Endothelial cell of umbilical vein (primary cell): ENCODE results near the gene CHEK2. TPM values are rescaled to one million over a fixed set of nuclear protein-coding genes. Genes with fewer than 3 reads are reported as not detected.

Experiments used
- BruUV-seq: library from RNA; stranded (reverse); fragments of 400-500 nt; replicated peaks from 2 replicates; lab custom pipeline; 2021; lab: Mats Ljungman, UMichigan
- CTCF ChIA-PET: fragments of 300-600, 350-600 bp; sonication (Branson Sonifier 250); formaldehyde crosslinking; loops from one replicate; lab custom pipeline; 2021; ENCODE audit warnings: antibody characterized with exemption, inconsistent platforms; lab: Charles Lee
- POLR2A ChIA-PET: fragments of 300-600, 350-600 bp; sonication (Branson Sonifier 250); formaldehyde crosslinking; loops from one replicate; lab custom pipeline; 2021; ENCODE audit warnings: antibody characterized with exemption, inconsistent platforms; lab: Charles Lee
- DNase-seq: peaks from one replicate; pipeline ENCODE4 v3.0.0-alpha.2; 2011; ENCODE audit warnings: low read depth, low spot score
- FAIRE-seq: peaks from 2 replicates; lab custom pipeline; 2011; peaks lifted over from hg19 to GRCh38; lab: Jason Lieb, UNC
- H2AFZ ChIP-seq: 2 replicates; pipeline ENCODE4 v1.6.0; 2012; ENCODE audit warnings: low read depth, low read length, control low read depth, inconsistent platforms
- H3K27ac ChIP-seq: 2 replicates; pipeline ENCODE4 v1.5.1; 2011; ENCODE audit warnings: low read depth, mild to moderate bottlenecking, control low read depth, low read length, moderate library complexity; ENCODE audit not compliant: insufficient read depth
- H3K27me3 ChIP-seq, 2 experiments: 2 replicates each; pipeline versions ENCODE4 v1.6.0 to v1.6.1; 2011; ENCODE audit warnings: low read length in 2 of 2, mixed read lengths in 1 of 2; ENCODE audit not compliant: control insufficient read depth in 2 of 2, insufficient read depth in 2 of 2
- H3K36me3 ChIP-seq, 2 experiments: 2 replicates in 1 of 2; 3 replicates in 1 of 2; pipeline ENCODE4 v1.5.1; 2011; ENCODE audit warnings: low read length in 2 of 2, mild to moderate bottlenecking in 1 of 2, moderate library complexity in 1 of 2; ENCODE audit not compliant: control insufficient read depth in 2 of 2, insufficient read depth in 2 of 2; ENCODE audit errors: extremely low read depth in 1 of 2
- H3K4me1 ChIP-seq: 3 replicates; pipeline ENCODE4 v1.5.1; 2011; ENCODE audit warnings: mild to moderate bottlenecking, low read length; ENCODE audit not compliant: control insufficient read depth, insufficient read depth; ENCODE audit errors: extremely low read depth
- H3K4me2 ChIP-seq: 2 replicates; pipeline ENCODE4 v1.6.1; 2011; ENCODE audit warnings: low read length, control low read depth, mixed read lengths; ENCODE audit not compliant: insufficient read depth
- H3K4me3 ChIP-seq, 3 experiments: fragments of 200-600 bp in 1 of 3; sonication (generic), shearing (Covaris generic) in 1 of 3; replicated peaks in 1 of 3; 2 replicates each; pipeline ENCODE4 v1.5.1; 2011 to 2016; ENCODE audit warnings: control low read depth in 3 of 3, low read length in 3 of 3, mild to moderate bottlenecking in 2 of 3, inconsistent platforms in 1 of 3, low read depth in 1 of 3, moderate library complexity in 1 of 3; ENCODE audit not compliant: insufficient read depth in 1 of 3
- H3K79me2 ChIP-seq: 2 replicates; pipeline ENCODE4 v1.6.0; 2012; ENCODE audit warnings: low read length, inconsistent platforms; ENCODE audit not compliant: control insufficient read depth, insufficient read depth
- H3K9ac ChIP-seq: replicated peaks from 2 replicates; pipeline ENCODE3; 2011; ENCODE audit warnings: low read length, control low read depth; ENCODE audit not compliant: insufficient read depth; ENCODE audit errors: extremely low read depth
- H3K9me1 ChIP-seq: replicated peaks from 3 replicates; pipeline ENCODE4 v1.6.0; 2011; ENCODE audit warnings: mild to moderate bottlenecking, low read length; ENCODE audit not compliant: control insufficient read depth, insufficient read depth; ENCODE audit errors: extremely low read depth
- H3K9me3 ChIP-seq: replicated peaks from 2 replicates; pipeline ENCODE4 v1.5.1; 2012; ENCODE audit warnings: low read length, inconsistent platforms; ENCODE audit not compliant: control insufficient read depth, insufficient read depth
- H4K20me1 ChIP-seq: replicated peaks from 2 replicates; pipeline ENCODE3; 2011; ENCODE audit warnings: mild to moderate bottlenecking, low read length; ENCODE audit not compliant: control insufficient read depth, insufficient read depth; ENCODE audit errors: extremely low read depth
- CTCF ChIP-seq, 2 donors: IDR thresholded peaks; 1 replicate in 1 of 2; 2 replicates in 1 of 2; pipeline ENCODE4 v1.5.1; 2011; ENCODE audit warnings: low read length in 2 of 2, mild to moderate bottlenecking in 2 of 2, moderate library complexity in 2 of 2, control low read depth in 1 of 2, inconsistent platforms in 1 of 2, low read depth in 1 of 2; ENCODE audit not compliant: insufficient read depth in 1 of 2; ENCODE audit errors: extremely low read depth in 1 of 2
- EZH2 ChIP-seq: IDR thresholded peaks from 2 replicates; pipeline ENCODE4 v1.6.1; 2012; ENCODE audit warnings: borderline replicate concordance, low read depth, mild to moderate bottlenecking, moderate library complexity, low read length, inconsistent platforms; ENCODE audit not compliant: severe bottlenecking
- FOS ChIP-seq: IDR thresholded peaks from 2 replicates; pipeline ENCODE4 v1.6.1; 2011; ENCODE audit warnings: mild to moderate bottlenecking, low read length, moderate library complexity, borderline replicate concordance; ENCODE audit not compliant: insufficient read depth
- GATA2 ChIP-seq: IDR thresholded peaks from 2 replicates; pipeline ENCODE4 v1.7.0; 2011; ENCODE audit warnings: low read depth, mild to moderate bottlenecking, moderate library complexity, mixed read lengths, low read length; ENCODE audit not compliant: insufficient read length, insufficient read depth
- JUN ChIP-seq: IDR thresholded peaks from 2 replicates; pipeline ENCODE4 v1.6.1; 2011; ENCODE audit warnings: borderline replicate concordance, low read depth; ENCODE audit not compliant: insufficient read length, insufficient read depth
- MAX ChIP-seq: IDR thresholded peaks from 2 replicates; pipeline ENCODE4 v1.6.1; 2011; ENCODE audit not compliant: insufficient read depth, insufficient read length
- MYC ChIP-seq: IDR thresholded peaks from one replicate; pipeline ENCODE4 v1.6.1; 2011; ENCODE audit warnings: mild to moderate bottlenecking, low read depth, low read length
- POLR2A ChIP-seq: IDR thresholded peaks from 2 replicates; pipeline ENCODE4 v1.6.1; 2012; ENCODE audit warnings: low read depth, mild to moderate bottlenecking, control low read depth, low read length
- POLR2AphosphoS5 ChIP-seq: IDR thresholded peaks from 2 replicates; pipeline ENCODE4 v1.6.1; 2012; ENCODE audit warnings: low read depth, mild to moderate bottlenecking, control low read depth, low read length, moderate library complexity; ENCODE audit not compliant: insufficient read depth
- dilution Hi-C: fragments of 300-500 bp; cut with MboI; formaldehyde crosslinking; loops from one replicate; pipeline ENCODE4 v1.15.0; 2019; ENCODE audit warnings: low sequenced_read_pairs; ENCODE audit not compliant: extremely low pct_ligation_motif_present
- intact Hi-C: fragments of 100-400 bp; cut with micrococcal nuclease; formaldehyde crosslinking; loops from one replicate; pipeline ENCODE4 v1.10.0; 2022
- polyA plus RNA-seq, 4 experiments: library from polyadenylated mRNA; depleted of rRNA in 3 of 4; stranded (reverse) in 3 of 4; unstranded in 1 of 4; fragments of >200 nt; gene quantifications; 2 replicates each; pipeline versions ENCODE4 v1.2.1 to v1.2.3, GENCODE V29; 2011 to 2012; ENCODE audit warnings: missing spikeins in 1 of 4
- total RNA-seq: library from RNA; stranded (reverse); gene quantifications from 2 replicates; pipeline ENCODE4 v1.2.3, GENCODE V29; 2021

CHEK2 gene
- total and polyA plus RNA-seq, 2 donors (not counting 3 experiments of a cell fraction or from before 2014, with no cell fraction given): 24.6 to 24.9 TPM

GRCh38 chr22:28779833-28780232, 38.2 kb upstream of the CHEK2 start:
- H4K20me1 ChIP-seq: no peaks in the 10 kb centered on the region
- no peak overlapping the region for H3K27ac ChIP-seq
- no peak for TF ChIP-seq FOS
- TF ChIP-seq JUN: no peak
- TF ChIP-seq MAX: no peak
- H3K9me3 ChIP-seq: no peaks in the 10 kb centered on the region
- no peak overlapping the region for H3K4me3 ChIP-seq
- POLR2A ChIA-PET: no interaction called here
- DNase-seq (no peak), FAIRE-seq (no peak)
- H3K4me2 ChIP-seq: no peak overlapping the region
- no peaks in the 10 kb centered on the region for H3K9me1 ChIP-seq
- peaks cover 47% of the 10 kb centered on the region for H3K79me2 ChIP-seq
- no peaks in the 10 kb centered on the region for H3K27me3 ChIP-seq
- CTCF ChIA-PET: interaction anchor here (3.0 kb wide), 1 partner anchor 180 kb away, joined by 12 read pairs; no protein-coding TSS in a partner anchor
- no peaks in the 10 kb centered on the region for H3K4me1 ChIP-seq
- dilution Hi-C loops (no loop called here), intact Hi-C loops (no loop called here)
- no peak overlapping the region for H2AFZ ChIP-seq
- H3K36me3 ChIP-seq: peaks cover 7 to 16% of the 10 kb centered on the region in 2 experiments
- no TSS peak for BruUV-seq
- H3K9ac ChIP-seq: no peak overlapping the region

GRCh38 chr22:28774378-28774777, 32.8 kb upstream of the CHEK2 start:
- H3K9me1 ChIP-seq: no peaks in the 10 kb centered on the region
- H3K9me3 ChIP-seq: no peaks in the 10 kb centered on the region
- no peak overlapping the region for H3K9ac ChIP-seq
- DNase-seq (no peak), FAIRE-seq (no peak)
- no peaks in the 10 kb centered on the region for H4K20me1 ChIP-seq
- H3K36me3 ChIP-seq: no peaks in the 10 kb centered on the region
- POLR2A ChIA-PET: interaction anchor here (0.7 kb wide), 1 partner anchor 56 kb away, joined by 3 read pairs; no protein-coding TSS in a partner anchor
- no peak overlapping the region for H2AFZ ChIP-seq
- BruUV-seq: no TSS peak
- H3K27me3 ChIP-seq: no peaks in the 10 kb centered on the region
- no peak overlapping the region for H3K27ac ChIP-seq
- intact Hi-C loops: no loop called here
- dilution Hi-C loops: no loop called here
- TF ChIP-seq GATA2: no peak
- no peak for TF ChIP-seq MYC
- TF ChIP-seq POLR2AphosphoS5: no peak
- no peak for TF ChIP-seq FOS
- no peak for TF ChIP-seq EZH2
- no peak for TF ChIP-seq CTCF (IDR thresholded peaks at IDR 0.05; ENCODE audit: extremely low read depth in 1 of 2, insufficient read depth in 1 of 2, low read depth in 1 of 2, low read length in 2 of 2)
- TF ChIP-seq POLR2A: no peak
- CTCF ChIA-PET: interaction anchor here (0.7 to 3.0 kb wide), 2 partner anchors 63 to 174 kb away, joined by 4 to 23 read pairs; no protein-coding TSS in a partner anchor
- peaks cover 4% of the 10 kb centered on the region for H3K4me1 ChIP-seq
- no peak overlapping the region for H3K4me2 ChIP-seq
- peaks cover 48% of the 10 kb centered on the region for H3K79me2 ChIP-seq
- no peak overlapping the region for H3K4me3 ChIP-seq
